H1 (cell line): ENCODE data around the gene ERP29.

Experiments
- GABPA ChIP-seq: IDR thresholded peaks from 2 replicates; pipeline ENCODE4 v1.6.1; 2011; ENCODE audit warnings: mild to moderate bottlenecking, low read length, moderate library complexity, borderline replicate concordance; ENCODE audit not compliant: insufficient read depth
- NRF1 ChIP-seq: IDR thresholded peaks from 2 replicates; pipeline ENCODE4 v1.6.1; 2011; ENCODE audit warnings: mild to moderate bottlenecking, low read depth, low read length, improper control_type of control experiment
- RFX5 ChIP-seq: IDR thresholded peaks from 2 replicates; pipeline ENCODE4 v1.6.1; 2011; ENCODE audit warnings: low read depth, low read length, improper control_type of control experiment, borderline replicate concordance
- ZNF274 ChIP-seq: IDR thresholded peaks from 2 replicates; pipeline ENCODE4 v1.7.0; 2012; ENCODE audit warnings: low read length, borderline replicate concordance; ENCODE audit errors: extremely low read depth

DNA sequence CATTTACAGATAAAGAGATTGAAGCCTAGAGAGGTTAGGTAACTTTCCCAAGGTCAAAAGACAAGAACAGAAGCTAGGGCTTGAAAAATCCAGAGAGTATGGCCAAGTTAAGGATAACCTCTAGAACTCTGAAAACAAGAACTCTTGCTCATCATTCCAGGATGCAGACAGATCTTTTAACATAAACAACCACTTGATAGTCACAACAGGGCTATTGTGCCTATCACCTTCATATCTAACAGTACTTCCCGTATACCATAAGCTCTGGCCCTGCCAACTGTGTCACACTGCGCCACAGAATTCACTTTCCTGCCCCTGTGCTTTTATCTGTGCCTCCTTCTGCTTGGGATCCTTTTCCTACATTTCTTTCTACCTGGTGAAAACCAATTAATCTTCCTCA is 18.2 kb downstream of the ERP29 start:
- no peak for TF ChIP-seq RFX5
- TF ChIP-seq NRF1 = no peak
- no peak for TF ChIP-seq ZNF274
- no peak for TF ChIP-seq GABPA
